ENCODE results near the gene WNT11.
A peak's percentile ranks its signal among the peaks of the same experiment; 100 is the strongest.

WNT11 gene

DNA sequence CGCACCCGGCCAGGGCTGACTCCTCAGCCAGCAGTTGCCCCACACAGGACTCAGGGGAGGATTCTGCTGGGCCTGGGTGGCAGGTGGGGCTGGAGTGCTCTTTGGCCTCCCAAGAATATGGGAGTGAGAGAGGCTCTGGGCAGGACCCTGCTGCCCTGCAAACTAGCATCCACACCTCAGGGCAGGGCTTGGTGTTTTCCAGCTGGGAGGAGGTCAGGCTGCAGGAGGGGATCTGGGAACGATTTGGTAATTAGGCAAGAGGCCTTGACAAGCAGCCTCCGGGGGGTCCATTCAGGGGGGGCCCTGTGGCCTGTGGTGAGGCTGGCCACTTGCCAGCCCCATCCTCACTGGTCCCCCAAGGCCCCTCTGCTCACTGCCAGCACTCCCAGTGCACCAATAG lies 35.8 kb downstream of the WNT11 start:
- DNase-seq, result no peak

DNA sequence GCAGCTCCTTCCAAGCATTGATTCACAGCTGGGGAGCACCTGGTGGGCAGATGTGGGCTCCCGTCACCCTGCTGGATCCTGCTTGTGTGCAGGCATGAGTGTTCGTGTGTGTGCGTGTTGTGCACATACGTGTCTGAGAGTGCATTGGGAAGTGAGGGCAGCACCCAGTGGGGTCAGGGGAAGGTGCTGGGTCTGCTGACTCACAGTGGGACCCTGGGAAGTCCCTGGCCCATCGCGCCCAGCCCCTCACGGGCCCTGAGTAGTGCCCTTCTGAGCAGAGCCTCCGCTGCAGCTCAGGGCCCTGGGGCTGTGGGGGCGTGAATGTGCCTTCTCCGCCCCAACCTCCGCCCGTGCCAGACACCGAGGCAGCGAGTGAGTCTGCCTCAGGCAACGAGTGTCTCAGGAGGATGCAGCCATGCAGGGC lies 36.8 kb downstream of the WNT11 start:
- no peak for DNase-seq

DNA sequence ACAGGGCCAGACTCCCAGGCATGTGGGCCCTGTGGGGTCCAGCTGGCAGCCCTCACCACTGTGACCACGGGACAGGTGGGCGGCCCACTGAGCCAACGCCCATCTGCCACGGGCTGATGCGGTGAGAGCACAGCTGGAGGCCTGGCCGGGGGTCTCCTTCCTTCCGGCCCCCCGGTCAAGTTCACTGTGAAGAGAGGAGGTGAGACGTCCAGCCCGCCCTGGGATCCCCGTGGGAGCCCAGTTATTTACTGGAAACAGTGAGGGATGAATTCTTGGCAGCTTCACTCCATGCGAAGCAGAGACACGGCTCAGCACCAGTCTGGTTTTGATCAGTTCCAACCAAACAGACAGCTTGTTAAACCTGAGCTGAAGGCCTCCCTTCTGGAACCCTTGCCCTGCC lies 38.7 kb downstream of the WNT11 start:
- DNase-seq, result no peak

DNA sequence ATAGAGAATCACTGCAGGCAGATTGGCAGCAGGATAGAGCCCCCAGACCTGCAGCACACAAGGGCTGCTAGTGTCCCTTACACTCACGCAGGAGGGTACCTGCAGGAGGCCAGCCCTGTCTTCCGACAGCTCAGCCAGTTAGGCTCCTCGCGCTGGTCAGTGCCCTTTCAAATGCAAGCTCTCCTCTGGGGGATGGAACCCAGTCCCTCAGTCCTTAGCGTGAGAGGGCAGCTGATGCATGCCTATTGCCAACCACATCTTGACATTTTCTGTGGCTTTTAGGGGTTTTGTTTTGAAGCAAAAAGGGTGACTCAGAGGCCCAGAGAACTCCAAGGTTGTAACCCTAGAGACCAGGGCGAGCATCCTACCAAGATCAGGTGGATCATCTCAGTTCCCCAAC lies 40.0 kb downstream of the WNT11 start:
- DNase-seq, result no peak

DNA sequence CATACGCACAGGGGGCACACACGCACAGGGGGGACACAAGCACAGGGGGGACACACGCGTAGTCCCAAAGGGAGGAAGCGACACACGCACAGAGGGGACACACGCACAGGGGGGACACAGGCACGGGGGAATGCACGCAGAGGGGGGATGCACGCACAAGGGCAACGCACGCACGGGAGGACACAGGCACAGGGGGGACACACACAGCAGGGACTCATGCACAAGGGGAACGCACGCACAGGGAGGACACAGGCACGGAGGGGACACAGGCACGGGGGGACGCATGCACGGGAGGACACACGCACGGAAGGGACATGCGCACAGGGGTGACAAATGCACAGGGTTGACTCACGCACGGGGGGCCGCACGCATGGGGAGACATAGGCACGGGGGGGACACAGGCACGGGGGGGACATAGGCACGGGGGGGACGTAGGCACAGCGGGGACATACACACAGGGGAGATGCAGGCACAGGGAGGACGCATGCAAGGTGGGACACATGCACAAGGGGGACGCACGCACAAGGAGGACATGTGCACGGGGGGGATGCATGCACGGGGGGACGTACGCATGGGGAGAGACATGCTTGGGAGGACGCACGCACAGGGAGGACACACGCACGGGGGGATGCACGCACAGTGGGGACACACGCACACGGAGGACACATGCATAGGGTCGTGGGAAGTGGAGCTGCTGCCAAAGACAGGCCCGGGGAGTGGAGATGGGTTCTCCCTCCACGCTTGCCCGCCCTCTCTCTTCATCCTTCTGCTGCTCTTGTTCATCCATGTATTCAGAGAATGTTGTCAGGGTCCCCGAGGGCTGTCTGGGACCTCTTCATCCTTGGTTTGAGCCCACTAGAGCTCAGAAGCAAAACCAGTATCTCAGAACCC lies 41.2 kb downstream of the WNT11 start:
- no peak for DNase-seq

DNA sequence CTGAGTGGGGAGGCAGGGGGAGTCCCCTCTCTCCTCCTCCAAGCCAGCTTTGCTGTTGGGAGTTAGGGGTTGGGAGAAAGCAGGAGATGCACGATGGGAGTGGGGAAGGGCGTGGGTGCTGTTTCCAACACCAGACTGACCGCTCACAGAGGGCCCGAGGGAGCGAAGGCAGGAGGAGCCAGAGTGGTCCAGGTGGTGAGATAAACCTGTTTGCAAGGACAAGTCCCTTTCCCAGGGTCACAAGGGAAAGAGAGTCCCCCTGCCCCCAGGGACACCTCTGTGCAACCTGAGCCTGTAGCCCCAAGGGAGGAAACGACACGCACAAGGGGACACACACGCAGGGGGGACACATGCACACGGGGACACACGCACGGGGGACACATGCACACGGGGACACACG lies 42.2 kb downstream of the WNT11 start:
- no peak for DNase-seq

DNA sequence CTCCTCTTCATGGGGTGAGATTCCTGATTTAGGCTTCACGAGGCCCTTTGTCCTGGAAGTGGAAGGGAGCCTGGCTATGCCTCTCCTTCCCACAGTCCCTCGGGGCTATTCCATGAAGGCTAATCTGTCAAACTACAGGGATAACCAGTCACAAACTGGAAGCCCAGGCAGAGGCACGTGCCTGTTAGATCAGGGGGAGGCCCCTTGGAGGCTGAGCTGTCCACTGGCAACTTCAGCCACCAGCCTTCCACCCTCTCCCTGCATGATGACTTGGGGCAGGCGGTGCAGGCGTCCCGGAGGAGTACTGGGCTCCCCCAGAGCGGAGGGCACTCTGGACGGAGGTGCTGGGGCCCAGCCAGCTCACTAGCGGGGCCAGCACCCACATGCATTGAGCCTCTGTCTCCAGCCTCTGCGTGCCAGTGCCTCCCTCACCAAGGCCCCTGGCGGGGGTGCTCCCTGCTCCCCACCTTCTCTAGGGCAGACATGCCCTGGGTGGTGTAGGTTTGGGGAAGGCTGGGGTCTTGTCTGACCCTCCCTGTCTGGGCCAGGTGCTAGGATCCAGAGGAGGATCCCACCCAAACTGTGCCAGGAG lies 42.9 kb downstream of the WNT11 start:
- DNase-seq, result no peak

DNA sequence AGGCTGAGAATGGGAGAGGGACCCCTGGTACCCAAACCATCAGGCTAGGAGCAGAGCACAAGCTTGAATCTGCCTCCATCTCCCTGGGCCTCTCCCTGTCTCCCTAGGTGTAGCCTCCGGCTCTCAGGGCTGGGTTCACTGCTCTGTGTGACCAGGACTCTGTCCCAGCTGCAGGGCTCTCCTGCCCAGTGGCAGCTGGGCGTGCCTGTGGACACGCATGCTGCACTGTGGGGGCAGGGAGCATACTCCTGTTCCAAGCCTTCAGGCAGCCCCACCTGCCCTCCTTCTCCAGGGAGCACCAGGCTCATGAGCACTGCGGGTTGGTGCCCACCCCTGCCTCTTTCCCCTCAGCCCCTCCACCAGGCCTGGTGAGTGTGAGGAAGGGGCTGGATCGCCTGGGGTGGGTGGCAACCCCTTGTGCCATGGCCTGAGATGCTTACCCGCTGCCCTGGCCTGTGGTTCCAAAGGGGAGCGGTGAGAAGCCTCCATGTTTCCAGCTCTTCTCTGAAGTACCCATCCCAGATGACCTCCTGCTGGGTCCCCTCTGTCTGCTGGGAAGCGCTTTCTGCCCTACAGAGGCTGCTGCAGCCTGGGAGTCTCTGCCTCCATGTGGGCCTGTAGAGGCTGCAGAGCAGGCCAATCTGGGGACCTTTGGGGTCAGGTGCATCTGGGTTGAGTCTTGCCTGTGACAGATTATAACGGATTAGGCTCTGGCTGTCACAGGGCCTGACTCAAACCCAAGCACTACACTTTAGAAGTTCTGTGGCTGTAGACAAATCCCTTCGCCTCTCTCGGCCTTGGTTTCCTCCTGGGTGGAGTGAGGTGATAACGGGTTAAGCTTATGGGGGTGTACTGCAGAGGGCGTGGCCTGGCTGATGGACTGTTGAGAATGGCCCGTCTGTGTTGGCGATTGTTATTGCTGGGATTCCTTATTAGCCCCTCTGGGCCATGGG lies 43.7 kb downstream of the WNT11 start:
- no peak for DNase-seq

DNA sequence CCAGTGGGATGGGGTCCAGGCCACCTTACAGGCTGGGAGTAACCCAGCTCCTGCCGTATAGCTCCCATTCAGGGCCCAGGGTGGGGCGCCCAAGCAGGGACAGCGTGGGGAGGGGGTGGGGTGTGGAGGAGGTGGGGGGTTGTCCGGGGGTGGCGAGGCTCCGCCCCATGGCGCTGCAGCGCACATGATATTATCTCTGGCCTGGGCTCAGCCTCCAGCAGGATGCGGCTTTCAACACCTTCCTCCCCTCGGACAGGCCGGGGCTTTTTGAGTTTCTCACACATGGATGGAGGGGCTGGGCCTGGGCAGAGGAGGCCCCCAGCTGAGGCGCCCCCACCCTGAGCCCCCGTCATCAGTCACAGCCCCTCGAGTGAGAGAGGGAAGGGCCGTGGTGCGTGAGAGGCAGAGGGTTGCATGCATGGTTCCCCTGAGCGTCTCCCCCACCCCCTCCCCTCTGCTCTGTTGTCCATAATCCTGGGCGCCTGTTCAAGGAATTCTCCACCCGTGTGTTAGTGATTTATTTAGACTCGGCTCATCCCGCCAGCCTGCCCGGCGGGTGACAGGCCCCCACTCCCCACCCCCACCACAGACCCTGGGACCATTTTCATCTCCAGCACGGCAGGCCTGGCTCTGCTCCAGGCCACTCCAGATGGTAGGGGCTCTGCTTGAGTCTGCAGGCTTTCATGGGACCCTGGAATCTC lies 44.9 kb downstream of the WNT11 start:
- DNase-seq, result peak in 1 of 2 donors; percentile 1

DNA sequence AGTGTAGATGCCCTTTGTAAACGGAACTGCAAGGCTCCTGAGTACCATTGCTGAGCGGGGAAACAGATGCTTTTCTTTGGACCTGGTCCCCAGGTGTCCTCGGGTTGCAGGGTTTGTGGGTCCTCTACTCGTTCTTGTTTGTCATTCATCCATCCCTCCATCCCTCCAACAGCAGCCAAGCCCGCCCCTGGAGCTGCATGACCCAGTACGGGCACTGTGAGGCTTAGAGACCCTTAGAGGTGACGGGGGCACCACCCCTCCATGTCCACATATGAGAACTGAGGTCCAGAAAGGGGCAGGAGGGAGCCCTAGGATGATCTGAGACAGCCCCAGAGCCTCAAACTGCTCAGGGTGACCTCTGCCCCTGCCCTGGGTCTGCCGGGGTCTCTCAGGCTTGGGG lies 45.4 kb downstream of the WNT11 start:
- DNase-seq, result no peak

DNA sequence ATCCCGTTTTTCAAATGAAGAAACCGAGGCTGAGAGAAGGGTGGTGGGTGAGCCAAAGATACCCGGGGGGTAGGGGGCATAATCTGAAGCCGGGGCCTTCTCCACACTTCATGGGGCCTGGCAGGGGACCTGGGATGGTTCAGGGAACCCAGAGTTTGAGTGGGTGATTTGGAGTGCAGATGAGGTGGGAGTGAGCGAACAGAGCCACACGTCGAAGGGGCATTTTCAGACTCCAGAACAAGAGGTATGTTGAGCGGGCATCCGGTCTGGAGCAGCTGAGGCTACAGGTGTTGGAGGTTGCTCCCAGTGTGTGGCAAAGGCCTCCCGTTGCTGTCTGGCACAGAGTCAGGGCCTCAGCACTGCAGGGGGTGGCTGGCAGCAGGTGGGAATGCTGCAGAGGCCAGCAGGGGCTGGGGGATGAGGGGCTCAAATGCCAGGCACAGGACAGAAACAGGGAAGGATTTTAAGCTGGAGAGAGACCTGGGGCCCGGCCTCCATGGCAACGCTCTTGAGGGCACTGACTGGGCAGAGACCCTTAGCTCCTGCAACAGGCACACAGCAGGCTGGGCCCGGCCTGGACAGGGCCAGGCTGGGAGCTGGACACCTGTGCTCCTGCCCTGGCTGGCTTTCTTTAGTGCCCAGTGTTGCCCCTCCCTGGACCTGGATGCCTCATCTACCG lies 46.2 kb downstream of the WNT11 start:
- no peak for DNase-seq

DNA sequence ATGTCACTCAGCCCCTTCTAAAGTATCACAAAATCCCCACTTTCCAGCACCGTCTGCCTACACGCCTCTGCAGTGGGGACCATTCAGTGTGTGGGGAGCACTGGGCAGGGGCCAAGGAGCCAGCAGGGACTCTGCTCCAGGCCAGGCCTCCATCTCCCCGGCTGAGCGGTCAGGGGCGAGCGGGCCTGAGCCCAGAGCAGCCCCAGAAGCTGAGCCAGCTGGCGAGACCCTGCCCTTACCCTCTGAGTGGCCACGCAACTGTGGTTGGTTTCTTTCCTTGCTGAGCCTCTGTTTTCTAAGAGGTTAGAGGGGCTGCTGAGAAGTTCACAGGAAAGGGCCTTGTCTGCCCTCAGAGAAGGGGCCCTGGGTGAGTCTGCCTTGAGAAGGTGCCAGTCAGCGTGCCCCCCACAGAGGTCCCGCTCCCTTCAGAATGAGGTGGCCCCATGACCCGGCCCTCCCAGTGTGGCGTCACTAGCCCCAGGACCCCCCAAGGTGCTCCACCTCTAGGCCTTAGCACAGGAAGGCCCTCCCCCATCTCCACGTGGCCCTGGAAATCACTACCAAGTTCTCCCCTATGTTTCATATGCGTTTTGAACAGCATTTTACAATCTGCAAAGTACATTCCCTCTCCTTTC lies 46.9 kb downstream of the WNT11 start:
- DNase-seq, result no peak

DNA sequence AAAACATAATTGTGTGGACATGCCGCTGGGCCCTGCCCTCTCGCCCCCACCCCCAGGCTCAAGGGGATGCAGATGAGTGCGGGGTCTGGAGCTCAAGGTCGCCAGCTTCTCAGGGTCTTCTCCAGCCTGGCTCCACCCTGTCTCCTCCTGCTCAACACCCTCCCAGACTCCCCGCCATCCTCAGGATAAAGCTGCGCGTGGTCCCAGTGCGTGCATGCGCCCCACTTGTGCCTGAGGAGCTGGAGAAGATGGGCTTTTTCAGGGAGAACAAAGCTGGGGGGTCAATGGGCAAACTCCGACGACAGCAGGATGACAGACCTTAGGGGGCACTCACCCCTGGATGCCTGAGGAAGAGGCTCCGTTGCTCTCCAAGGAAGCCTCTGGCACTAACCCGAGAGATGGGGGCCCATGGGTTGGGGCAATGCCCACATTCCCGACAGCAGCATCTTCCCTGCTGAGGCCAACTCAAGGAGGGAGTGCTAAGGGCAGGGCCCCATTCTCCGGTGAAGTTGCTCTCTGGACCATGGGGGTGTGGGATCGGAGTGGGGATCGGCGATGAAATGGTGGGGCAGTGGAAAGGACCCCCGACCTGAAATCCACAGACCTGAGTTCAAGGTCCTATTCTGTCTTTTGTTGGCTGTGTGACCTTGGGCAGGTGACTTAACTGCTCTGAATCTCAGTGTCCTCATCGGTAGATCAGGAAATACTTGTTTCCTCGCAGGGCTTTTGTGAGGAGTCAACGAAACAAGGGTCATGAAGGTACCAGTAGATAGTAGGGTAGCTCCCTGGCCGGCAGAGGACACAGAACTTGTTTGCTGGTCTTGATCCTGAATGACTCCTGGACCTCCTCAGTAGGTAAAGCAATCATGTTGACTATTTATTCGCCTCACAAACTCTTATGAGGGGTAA lies 47.7 kb downstream of the WNT11 start:
- no peak for DNase-seq

DNA sequence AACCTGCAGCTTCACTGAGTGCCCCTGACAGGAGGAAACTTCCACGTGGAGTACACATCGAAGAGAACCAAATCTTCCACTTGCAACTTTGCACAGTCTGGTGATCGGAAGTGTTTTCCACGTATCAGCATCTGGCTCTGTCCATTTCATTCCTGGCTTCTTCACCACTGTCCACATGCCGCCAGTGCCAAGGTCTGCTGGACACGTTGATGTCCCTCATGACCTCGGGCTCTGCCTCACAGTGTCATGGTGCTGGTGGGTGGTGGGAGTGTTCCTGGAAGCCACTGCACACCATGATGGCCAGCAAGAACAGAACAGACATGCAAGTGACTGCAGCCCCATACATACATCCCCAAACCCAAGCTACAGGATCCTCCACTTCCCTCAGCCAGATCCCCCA lies 48.4 kb downstream of the WNT11 start:
- DNase-seq, result no peak

DNA sequence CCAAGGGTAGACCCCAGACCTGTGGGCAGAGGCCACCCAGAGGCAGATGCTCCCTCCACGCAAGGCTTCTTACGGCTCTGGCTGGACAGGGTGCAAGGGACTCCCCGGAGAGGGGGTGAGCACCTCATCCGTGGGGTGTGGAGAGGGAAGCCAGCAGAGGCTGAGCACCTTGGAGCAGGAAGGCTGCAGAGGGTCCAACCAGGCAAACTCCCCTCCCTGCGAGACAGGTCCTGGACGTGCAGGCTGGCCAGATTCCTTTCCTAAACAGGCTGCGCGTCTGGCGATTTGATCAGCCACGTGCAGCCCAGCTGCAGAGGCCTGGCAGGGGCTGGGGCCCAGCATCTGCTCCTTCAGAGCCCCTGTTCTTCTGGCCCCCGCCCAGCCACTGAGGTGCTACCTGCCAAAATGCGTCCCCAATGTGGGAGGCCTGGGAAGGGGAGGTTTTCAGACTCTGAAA lies 49.3 kb downstream of the WNT11 start:
- no peak for DNase-seq

DNA sequence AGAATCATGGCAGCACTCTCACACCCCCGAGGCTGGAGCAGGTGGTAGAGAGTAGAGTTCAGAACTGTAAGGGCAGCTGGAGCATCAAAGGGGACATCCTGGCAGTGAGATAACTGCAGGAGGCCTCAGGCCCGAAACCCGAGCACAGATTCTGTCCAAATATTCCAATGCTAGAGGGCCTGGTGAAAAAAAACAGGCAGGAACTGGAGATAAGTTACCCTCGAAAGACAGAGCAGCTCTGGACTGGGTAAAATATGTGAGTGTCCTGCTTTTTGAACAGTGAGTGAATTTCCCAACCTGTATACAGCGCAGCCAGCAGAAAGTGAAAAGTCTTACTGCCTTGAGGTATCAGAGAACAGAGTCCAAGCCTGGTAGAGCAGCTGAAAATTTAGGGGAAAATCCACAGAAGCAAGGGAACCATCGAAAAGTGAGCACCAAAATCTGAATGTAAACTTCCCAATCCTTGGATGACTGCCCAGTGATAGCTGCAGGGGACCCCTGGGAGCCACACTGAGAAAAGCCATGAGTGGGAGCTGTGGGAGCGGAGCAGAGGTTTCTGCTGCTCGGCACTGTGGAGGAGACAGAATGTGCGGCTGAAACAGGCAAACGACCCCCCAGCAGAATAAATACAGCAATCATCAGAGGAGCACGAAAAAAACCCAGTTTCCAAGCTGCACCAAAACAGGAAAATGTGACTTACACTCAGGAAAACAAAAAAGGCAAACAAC lies 50.6 kb downstream of the WNT11 start:
- DNase-seq, result no peak

DNA sequence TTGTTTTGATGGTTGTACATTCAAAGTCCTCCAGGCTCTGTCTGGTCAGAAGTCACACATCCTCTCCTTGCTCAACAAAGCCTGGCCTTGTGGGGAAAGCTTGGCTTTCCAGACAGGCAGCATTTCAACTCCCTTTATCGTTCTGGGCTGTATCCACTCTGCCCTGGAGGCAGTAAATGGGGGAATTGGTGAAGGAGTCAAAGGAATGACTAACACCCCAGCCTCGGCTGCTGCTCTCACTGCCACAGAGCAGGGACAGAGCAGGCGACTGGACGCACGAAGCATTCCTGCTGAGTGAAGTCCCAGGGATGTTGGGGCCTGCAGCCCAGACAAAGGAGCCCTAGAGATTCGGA lies 52.8 kb downstream of the WNT11 start:
- no peak for DNase-seq

DNA sequence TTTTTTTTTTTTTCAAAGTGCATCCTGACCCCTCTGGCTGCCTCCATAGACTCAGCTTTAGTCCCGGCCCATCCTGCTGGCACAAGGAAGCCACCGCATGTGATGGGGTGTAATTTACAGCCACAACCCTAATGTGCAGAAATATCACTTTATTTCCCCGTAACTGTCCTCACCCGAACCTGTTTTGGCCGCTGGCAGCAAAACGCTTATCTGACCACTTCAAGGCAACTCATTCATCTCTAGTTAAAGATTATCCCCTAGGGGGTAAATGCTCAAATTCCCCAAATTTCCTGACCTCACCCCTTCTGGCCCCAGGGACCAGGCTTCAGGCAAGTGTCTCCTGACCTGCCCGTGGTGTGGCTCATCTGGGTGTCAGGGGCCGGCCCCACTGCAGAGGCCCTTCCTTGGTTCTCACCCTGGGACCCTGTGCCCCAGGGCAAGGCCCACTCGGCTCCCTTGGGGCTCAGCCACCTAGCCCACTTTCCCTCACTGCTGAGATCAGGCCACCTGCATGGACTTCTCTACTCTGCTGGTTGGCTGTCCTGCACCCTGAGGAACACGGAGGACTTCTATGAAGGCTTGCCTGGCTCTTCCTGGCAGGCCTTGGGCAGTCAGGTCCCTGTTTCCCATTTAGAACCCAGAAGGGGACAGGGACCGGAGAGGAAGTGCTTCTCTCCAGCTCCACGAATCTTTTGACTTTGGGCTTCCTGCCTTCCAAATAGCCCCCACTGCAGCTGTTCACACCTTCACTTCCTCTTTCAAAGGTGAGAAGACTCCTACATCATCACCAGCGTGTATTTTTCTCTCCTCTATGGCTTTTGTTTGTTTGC lies 53.3 kb downstream of the WNT11 start:
- peak; percentile 12 to 24 for DNase-seq

Measured in CD4-positive, alpha-beta T cell treated with Interferon alpha-2 for 1 hour (primary cell).